K562 (cell line): ENCODE results near the gene INPPL1. TPM values are rescaled to one million over a fixed set of nuclear protein-coding genes. Genes with fewer than 3 reads are reported as not detected.

Source experiments
- CREB1 ChIP-seq, 2 experiments: sonication (generic) in 1 of 2; formaldehyde crosslinking in 1 of 2; IDR thresholded peaks; 2 replicates each; pipeline versions ENCODE4 v1.6.1 to v1.8.0; 2012 to 2022; ENCODE audit warnings: inconsistent platforms in 1 of 2, mild to moderate bottlenecking in 1 of 2, missing genetic modification reagents in 1 of 2, moderate library complexity in 1 of 2
- MEF2A ChIP-seq: IDR thresholded peaks from 2 replicates; pipeline ENCODE4 v1.6.1; 2011; ENCODE audit warnings: low read depth, mild to moderate bottlenecking, low read length, moderate library complexity; ENCODE audit not compliant: control insufficient read depth
- NELFE ChIP-seq: IDR thresholded peaks from 2 replicates; pipeline ENCODE4 v1.6.1; 2011; ENCODE audit warnings: mild to moderate bottlenecking; ENCODE audit not compliant: insufficient read depth, insufficient read length
- NEUROD1 ChIP-seq: fragments of 150-350 bp; IDR thresholded peaks from 2 replicates; pipeline ENCODE4 v1.6.1; 2014; ENCODE audit warnings: borderline replicate concordance, low read length, low read depth; ENCODE audit not compliant: partially characterized antibody
- NR1H2 ChIP-seq: sonication (generic); formaldehyde crosslinking; IDR thresholded peaks from 2 replicates; pipeline ENCODE4 v1.4.0; 2020; ENCODE audit warnings: mild to moderate bottlenecking, missing genetic modification reagents
- RFX1 ChIP-seq: fragments of 450-650 bp; IDR thresholded peaks from 2 replicates; pipeline ENCODE4 v1.6.1; 2016; ENCODE audit warnings: mild to moderate bottlenecking, moderate library complexity
- SRF ChIP-seq, 2 experiments: fragments of 250-450, 450-650 bp in 1 of 2; sonication (Bioruptor Pico) in 1 of 2; sonication (generic) in 1 of 2; formaldehyde crosslinking; IDR thresholded peaks; 2 replicates each; pipeline versions ENCODE4 v1.5.0 to v1.5.1; 2020 to 2022; ENCODE audit warnings: mild to moderate bottlenecking in 1 of 2, missing genetic modification reagents in 1 of 2
- U2AF1 ChIP-seq: fragments of 200-400 bp; formaldehyde crosslinking; optimal IDR thresholded peaks from 2 replicates; pipeline ENCODE3; 2017; ENCODE audit warnings: mild to moderate bottlenecking, low read depth, low read length, moderate library complexity
- ZBED1 ChIP-seq: IDR thresholded peaks from 2 replicates; pipeline ENCODE4 v1.6.1; 2014
- ZNF184 ChIP-seq: sonication (generic); formaldehyde crosslinking; IDR thresholded peaks from 2 replicates; pipeline ENCODE4 v1.5.0; 2020; ENCODE audit warnings: missing genetic modification reagents
- polyA plus RNA-seq, 8 experiments: library from polyadenylated mRNA; depleted of rRNA in 4 of 8; stranded (reverse) in 5 of 8; unstranded in 3 of 8; fragments of >200 nt; fragmentation: Nextera tagmentation in 2 of 8; fragmentation: Illumina TruSeq in 1 of 8; extraction: Ambion mirVana in 2 of 8; extraction: Trizol in 1 of 8; gene quantifications; 2 replicates each; pipeline versions ENCODE4 v1.2.1 to v1.2.3, GENCODE V29; 2011 to 2014; ENCODE audit warnings: inconsistent platforms in 1 of 8, missing spikeins in 1 of 8
- total RNA-seq, 7 experiments: library from RNA; depleted of rRNA in 6 of 7; stranded (reverse); fragments of >200 nt in 6 of 7; fragmentation: Illumina TruSeq in 2 of 7; extraction: Trizol in 2 of 7; gene quantifications; 2 replicates each; pipeline versions ENCODE4 v1.2.1 to v1.2.3, GENCODE V29; 2011 to 2021; ENCODE audit warnings: low replicate concordance in 1 of 7
- TF ChIP-seq, protein P1 (sequence below), 2 experiments: fragments of 450-650 bp; formaldehyde crosslinking in 1 of 2; IDR thresholded peaks; 2 replicates each; pipeline versions ENCODE4 v1.4.0 to v1.6.1; 2014 to 2020; ENCODE audit warnings: mild to moderate bottlenecking in 2 of 2, borderline replicate concordance in 1 of 2, low read depth in 1 of 2
- TF ChIP-seq, protein P2 (sequence below): fragments of 450-650 bp; formaldehyde crosslinking; IDR thresholded peaks from 2 replicates; pipeline ENCODE4 v1.4.0; 2022; ENCODE audit warnings: mild to moderate bottlenecking, moderate library complexity
- TF ChIP-seq, protein P3 (sequence below): sonication (generic); formaldehyde crosslinking; IDR thresholded peaks from 2 replicates; pipeline ENCODE4 v1.8.0; 2022; ENCODE audit warnings: mild to moderate bottlenecking, missing genetic modification reagents, borderline replicate concordance
- TF ChIP-seq, protein P4 (sequence below): fragments of 450-650 bp; IDR thresholded peaks from 2 replicates; pipeline ENCODE4 v1.6.1; 2016

Gene INPPL1
- total and polyA plus RNA-seq, 9 of the 15 experiments (the other 6 are each of a cell fraction or from before 2014, with no cell fraction given), result 0.55 to 137 (median 61.6) TPM

DNA sequence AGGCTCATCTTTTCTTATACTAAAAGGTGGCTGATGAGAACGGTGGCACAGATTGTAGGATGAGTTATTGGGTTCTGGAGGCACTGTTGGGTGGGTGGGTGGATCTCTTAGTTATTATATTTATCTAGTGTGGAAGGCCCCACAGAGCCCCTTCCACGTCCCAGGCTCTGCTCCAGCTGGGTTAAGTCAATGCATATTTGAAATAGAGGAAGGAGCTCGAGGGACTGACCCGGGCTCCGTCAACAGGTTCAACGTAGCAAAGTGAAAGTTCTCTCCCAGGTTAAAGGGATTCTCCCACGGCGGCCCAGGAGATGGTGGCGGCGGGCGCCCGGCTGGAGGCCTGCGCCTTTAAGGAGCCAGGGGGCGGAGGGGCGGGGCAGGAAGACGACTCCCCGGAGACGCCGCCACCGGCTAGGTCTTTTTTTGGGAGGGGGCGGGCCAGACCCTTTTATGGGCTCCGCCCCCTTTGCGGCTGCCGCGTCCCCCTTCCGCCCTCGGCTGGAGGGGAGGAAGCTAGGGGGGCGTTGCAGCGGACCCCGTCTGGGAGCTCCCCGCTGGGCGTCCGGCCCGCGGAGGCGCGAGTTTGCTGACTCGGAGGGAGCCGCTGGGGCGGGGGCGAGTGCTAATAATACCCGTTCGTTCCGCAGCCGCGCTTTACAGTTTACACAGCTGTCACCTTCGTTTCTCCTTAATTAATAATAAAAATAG lies 1.5 kb upstream of the INPPL1 start (continued):
- TF ChIP-seq CREB1 (IDR thresholded peaks at IDR 0.05), result peak; percentile 29
- TF ChIP-seq CREB1 (CRISPR knock-in tag; IDR thresholded peaks at IDR 0.05), result no peak; the same call in 1 of the 2 replicates
- peak; percentile 73 for TF ChIP-seq NEUROD1
- TF ChIP-seq NR1H2 (CRISPR knock-in tag), result no peak
- TF ChIP-seq NELFE, result no peak
- 0 out of 2 replicates have a peak, but pooled peaks have one; percentile 10 for TF ChIP-seq ZBED1
- 0 out of 2 replicates have a peak, but pooled peaks have one; percentile 9 for TF ChIP-seq MEF2A
- TF ChIP-seq RFX1, result no peak
- TF ChIP-seq, protein P1, sequence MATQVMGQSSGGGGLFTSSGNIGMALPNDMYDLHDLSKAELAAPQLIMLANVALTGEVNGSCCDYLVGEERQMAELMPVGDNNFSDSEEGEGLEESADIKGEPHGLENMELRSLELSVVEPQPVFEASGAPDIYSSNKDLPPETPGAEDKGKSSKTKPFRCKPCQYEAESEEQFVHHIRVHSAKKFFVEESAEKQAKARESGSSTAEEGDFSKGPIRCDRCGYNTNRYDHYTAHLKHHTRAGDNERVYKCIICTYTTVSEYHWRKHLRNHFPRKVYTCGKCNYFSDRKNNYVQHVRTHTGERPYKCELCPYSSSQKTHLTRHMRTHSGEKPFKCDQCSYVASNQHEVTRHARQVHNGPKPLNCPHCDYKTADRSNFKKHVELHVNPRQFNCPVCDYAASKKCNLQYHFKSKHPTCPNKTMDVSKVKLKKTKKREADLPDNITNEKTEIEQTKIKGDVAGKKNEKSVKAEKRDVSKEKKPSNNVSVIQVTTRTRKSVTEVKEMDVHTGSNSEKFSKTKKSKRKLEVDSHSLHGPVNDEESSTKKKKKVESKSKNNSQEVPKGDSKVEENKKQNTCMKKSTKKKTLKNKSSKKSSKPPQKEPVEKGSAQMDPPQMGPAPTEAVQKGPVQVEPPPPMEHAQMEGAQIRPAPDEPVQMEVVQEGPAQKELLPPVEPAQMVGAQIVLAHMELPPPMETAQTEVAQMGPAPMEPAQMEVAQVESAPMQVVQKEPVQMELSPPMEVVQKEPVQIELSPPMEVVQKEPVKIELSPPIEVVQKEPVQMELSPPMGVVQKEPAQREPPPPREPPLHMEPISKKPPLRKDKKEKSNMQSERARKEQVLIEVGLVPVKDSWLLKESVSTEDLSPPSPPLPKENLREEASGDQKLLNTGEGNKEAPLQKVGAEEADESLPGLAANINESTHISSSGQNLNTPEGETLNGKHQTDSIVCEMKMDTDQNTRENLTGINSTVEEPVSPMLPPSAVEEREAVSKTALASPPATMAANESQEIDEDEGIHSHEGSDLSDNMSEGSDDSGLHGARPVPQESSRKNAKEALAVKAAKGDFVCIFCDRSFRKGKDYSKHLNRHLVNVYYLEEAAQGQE (IDR thresholded peaks at IDR 0.05; ENCODE audit: borderline replicate concordance), result peak; percentile 12; the same call in 1 of the 2 replicates
- TF ChIP-seq, protein P1 (CRISPR knock-in tag; IDR thresholded peaks at IDR 0.05; ENCODE audit: low read depth), result no peak
- TF ChIP-seq, protein P2, sequence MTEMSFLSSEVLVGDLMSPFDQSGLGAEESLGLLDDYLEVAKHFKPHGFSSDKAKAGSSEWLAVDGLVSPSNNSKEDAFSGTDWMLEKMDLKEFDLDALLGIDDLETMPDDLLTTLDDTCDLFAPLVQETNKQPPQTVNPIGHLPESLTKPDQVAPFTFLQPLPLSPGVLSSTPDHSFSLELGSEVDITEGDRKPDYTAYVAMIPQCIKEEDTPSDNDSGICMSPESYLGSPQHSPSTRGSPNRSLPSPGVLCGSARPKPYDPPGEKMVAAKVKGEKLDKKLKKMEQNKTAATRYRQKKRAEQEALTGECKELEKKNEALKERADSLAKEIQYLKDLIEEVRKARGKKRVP (CRISPR knock-in tag), result no peak
- TF ChIP-seq, protein P3, sequence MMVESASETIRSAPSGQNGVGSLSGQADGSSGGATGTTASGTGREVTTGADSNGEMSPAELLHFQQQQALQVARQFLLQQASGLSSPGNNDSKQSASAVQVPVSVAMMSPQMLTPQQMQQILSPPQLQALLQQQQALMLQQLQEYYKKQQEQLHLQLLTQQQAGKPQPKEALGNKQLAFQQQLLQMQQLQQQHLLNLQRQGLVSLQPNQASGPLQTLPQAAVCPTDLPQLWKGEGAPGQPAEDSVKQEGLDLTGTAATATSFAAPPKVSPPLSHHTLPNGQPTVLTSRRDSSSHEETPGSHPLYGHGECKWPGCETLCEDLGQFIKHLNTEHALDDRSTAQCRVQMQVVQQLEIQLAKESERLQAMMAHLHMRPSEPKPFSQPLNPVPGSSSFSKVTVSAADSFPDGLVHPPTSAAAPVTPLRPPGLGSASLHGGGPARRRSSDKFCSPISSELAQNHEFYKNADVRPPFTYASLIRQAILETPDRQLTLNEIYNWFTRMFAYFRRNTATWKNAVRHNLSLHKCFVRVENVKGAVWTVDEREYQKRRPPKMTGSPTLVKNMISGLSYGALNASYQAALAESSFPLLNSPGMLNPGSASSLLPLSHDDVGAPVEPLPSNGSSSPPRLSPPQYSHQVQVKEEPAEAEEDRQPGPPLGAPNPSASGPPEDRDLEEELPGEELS (CRISPR knock-in tag), result no peak
- TF ChIP-seq, protein P4, sequence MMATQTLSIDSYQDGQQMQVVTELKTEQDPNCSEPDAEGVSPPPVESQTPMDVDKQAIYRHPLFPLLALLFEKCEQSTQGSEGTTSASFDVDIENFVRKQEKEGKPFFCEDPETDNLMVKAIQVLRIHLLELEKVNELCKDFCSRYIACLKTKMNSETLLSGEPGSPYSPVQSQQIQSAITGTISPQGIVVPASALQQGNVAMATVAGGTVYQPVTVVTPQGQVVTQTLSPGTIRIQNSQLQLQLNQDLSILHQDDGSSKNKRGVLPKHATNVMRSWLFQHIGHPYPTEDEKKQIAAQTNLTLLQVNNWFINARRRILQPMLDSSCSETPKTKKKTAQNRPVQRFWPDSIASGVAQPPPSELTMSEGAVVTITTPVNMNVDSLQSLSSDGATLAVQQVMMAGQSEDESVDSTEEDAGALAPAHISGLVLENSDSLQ, result peak; percentile 31; the same call in 1 of the 2 replicates
- peak in 1 of 2 experiments; percentile 89; a peak in 2 of 4 replicates for TF ChIP-seq SRF (CRISPR knock-in tag; IDR thresholded peaks at IDR 0.05)
- no peak for TF ChIP-seq U2AF1
- TF ChIP-seq ZNF184 (CRISPR knock-in tag), result no peak
